HCEC 1CT (cell line): ENCODE data around the gene ANO2.

Source experiments
- DNase-seq: peaks from one replicate; pipeline ENCODE4 v3.0.0-alpha.2; 2017

Gene ANO2

DNA sequence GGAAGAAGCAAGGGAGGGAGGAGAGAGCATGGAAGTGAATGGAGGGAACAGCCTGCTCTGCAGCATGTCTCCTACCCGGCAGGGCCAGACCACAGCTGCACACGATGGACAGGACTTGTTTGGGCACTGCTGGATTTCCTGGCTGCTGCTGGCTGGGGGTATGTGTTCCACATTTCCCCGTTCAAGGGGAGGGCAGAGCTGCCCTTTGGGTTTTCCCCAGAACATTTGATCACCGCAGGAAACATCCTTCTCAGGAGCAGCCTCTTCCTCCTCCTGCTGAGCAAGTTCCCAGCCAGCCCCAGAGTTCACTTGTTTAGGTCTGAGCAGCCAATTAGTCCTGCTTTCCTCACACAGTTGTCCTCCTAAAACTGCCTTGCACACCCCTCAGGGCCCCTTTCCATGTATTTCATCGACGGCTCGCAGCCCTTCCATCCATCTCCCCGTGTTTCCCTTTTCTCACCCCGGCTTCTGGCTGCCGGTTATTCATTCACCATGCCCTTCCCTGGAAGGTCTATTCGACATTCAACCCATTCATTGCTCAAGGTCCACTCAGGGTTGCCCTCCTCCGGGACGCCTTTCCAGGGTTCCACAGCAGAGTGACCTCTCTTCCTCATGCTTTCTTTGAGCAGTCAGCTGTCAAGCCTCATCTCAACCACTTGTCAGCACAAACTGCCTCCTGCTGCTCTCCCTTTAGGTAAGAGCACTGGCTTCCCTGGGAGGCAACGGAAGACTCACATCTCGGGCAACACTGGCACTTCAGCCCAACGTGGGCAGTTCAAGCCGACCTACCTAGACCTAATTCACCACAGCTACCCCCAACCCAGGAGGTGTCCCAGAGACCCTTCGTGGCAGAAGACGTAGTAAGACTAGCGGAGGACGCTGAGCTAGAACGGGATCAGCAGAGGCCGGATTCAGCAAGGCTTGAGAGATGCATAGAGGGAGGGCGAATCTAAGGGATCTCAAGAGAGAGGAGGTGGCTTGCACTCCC is 20.1 kb upstream of the ANO2 start:
- no peak for DNase-seq

DNA sequence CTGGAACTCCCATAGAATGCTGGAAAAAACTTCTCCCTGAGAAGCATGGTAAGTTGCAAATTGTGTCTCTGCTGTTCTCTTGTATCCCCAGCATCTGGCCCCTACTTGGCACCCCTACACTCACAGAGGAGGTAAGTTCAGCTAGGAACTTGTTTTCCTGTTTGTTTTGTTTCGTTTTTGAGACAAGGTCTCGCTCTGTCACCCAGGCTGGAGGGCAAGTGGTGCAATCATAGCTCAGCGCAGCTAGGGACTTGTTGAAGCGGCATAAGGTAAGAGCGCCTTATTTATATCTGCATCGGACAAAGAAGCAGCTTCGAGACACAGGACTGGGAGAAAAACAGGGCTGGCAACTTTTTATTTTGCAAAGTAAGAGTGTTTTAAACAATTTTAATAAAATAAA is 18.5 kb upstream of the ANO2 start:
- DNase-seq, result no peak

DNA sequence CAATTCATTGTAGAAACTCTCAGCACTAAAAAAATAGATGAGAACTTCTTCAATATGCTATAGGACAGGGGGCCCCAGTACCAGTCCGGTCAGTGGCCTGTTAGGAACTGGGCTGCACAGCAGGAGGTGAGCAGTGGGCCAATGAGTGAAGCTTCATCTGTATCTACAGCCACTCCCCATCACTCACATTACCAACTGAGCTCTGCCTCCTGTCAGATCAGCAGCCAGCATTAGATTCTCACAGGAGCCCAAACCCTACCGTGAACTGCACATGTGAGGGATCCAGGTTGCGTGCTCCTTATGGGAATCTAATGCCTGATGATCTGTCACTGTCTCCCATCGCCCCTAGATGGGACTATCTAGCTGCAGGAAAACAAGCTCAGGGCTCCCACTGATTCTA is 15.7 kb upstream of the ANO2 start:
- no peak for DNase-seq

DNA sequence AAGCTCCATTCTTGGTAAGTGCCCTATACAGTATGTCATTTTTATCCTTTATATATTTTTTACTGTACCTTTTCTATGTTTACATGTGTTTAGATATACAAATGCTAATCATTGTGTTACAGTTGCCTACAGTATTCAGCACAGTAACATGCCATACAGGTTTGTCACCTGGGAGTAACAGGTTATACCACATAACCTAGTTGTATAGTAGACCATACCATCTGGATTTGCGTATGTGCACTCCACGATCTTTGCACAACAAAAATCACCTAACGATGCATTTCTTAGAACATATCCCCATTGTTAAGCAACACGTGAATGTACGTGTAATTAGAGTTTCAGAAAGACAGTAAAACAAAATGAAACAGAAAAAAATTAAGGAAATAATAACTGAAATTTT is 11.9 kb upstream of the ANO2 start:
- no peak for DNase-seq

DNA sequence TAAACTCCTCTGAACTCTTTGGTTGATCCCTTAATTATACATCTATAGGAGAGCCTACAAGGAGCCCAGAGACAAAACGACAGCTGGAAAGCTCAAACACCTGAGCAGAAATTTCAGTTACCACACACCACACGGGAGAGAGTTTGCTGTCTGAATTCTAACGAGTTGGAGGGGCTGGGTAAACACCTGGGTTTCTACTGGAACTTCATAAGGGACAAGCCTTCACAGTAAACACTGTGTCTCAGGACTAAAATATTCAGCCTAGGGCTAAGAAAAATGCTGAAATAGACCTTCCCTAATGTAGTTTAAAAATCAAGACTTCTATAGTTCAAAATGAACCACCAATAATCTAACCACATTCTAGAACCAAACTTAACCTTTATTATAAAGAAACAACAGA is 9.6 kb upstream of the ANO2 start:
- no peak for DNase-seq

DNA sequence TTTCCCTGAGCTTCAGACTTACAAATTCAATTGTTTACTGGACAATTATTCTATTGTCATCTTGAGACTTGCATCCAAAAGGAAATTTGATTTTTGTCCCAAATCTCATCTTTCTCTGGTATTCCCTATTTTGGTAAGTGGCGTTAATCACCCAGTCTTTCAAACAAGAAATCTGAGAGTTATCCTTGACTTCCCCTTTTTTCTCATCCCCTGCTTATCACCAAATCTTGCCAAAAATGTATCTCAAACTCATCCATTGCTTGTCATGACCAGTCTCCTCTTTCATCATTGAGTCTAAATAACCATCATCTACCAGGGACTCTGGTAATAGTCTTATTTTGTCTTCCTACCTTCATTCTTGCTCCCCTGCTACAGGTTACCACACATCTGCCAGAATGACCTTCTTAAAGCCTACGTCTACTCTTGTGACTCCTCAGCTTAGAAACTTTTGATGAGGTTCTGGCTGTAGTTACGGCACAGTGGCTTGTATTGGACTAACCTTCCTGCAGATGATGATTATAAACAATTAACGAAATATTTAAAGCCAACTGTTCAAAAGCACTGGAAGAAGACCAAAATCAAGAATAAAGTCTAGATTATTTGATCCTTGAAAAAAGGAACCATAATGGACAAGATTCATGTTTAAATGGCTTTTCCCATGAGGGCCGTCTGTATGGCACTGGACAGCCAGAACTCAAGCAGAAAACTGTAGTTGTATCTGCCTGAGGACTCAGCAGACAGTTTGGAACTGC is 9.0 kb upstream of the ANO2 start:
- DNase-seq, result no peak

DNA sequence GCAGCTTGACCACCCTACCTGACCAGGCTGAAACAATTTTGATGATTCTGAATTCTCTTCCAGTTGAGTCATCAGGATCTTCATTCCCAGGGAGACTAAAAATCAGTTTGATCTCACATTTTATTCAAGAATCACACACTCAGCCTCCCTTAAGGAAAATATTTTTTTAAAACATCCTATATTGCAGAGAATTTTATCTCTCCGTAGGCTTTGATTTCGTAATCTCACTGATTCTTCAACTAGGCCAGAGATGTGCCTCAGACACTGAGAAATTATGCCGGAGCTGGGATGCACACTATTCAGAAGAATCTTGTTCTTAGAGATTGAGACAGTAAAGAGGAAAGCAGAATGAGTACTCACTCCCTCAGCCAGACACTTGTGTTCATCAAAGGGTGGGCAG is 7.0 kb upstream of the ANO2 start:
- DNase-seq, result no peak

DNA sequence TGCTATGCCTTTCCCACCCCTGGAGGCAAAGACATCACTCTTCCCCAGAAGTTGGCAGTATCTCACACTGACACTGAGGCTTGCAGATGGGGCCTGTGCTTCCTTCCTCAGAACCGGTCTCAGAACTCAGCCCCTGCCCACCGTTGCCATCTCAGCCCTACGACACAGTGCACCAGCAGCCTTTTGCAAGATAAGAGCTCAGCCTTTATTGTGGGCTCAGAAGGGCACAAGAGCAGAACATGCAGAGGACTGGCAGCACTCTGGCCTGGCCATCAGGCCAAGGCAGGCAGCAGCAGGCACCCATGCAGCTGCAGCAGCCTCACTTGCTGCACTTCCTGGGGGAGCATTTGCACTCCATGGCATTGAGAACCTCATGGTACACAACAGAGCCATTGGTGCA is 3.6 kb upstream of the ANO2 start:
- DNase-seq, result no peak

DNA sequence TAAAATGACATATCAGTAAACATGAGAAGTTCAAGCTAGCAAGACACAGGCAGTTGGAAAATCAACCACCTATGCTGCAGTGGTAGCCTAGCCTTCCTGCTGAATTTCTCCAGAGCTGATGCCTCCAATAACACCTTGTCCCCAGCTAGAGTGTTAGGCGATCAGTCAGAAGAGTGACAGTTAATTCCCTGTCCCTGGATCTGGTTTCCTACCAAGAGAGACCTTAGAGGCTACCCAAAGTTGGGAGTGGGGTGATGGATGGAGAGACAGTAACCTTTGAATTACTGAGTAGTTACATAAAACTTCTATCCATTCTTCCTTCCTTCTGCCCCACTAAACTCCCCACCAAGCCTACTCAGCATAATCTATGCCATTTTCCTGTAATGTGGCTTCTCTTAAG is 1.9 kb upstream of the ANO2 start:
- DNase-seq, result no peak

DNA sequence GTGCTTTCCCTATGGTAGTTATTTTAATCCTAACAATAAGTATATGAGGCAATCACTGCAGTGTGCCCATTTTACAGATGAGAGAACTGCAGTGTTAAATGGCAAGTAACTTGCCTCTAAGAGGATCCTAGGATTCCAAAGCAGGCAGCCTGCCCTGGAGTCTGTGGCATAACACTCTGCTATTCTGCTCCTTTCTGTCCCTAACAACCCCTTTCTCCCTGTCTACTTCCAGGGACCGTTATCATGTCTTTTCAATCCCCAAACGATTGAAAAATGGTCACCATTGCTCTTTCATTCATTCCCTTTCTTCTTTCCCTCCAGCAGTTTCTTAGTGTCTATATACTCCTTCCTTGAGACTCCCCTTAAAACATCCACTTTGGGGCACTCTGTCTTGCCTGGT is 1.3 kb upstream of the ANO2 start:
- DNase-seq, result no peak

DNA sequence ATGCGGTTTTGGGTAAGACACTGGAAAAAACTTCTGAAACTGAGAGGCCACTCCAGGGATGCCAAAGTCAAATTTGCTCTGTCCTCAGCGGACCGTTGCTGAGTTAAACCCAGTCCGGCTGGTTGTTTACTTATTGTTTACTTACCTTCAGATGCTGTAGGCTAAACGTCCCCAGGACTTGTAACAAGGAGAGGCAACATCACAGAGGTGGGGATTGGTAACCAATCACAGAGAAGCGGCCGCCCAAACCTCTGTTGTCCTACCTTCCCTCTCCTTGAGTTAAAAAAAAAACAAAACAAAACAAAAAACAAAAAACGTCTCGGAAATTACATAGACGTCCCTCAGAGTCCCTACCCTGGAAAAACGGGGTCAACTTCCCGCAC is 380 bp downstream of the ANO2 start:
- DNase-seq, result no peak

DNA sequence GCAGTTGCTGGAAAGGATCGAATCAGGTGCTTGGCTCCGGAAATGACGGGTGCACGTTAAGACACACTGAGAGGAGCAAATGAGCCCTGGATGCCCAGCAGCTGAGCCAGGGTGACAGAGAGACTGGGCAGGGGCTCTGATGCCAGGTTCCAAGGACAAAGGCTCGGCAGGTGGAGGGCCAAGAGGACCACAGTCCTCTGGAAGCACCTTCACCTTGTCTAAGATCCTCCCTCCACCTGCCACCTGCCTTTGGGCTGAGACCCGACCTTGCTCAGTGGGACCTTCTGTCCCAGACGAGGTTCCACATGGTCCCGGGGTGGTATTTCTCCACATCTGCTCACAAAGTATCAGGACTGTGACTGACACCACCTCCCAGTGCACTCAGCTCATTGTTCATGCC is 1.0 kb downstream of the ANO2 start:
- no peak for DNase-seq

DNA sequence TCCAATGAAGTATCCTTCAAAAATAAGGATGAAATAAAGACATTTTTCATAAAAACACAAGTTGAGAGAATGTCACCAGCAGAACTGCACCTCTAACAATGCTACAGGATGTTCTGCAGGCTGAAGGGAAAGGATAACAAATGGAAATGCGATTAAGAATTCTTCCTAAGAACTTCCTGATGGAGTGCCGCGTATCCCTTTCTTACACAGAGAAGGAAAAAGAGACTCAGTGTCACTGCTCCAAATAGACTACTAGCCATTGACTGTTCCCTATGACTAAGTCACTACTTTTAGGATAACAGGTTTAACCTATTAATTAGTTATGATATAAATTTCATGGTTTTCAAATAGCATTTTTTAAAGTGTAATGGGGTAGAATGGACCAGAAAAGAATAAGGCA is 3.2 kb downstream of the ANO2 start:
- no peak for DNase-seq

DNA sequence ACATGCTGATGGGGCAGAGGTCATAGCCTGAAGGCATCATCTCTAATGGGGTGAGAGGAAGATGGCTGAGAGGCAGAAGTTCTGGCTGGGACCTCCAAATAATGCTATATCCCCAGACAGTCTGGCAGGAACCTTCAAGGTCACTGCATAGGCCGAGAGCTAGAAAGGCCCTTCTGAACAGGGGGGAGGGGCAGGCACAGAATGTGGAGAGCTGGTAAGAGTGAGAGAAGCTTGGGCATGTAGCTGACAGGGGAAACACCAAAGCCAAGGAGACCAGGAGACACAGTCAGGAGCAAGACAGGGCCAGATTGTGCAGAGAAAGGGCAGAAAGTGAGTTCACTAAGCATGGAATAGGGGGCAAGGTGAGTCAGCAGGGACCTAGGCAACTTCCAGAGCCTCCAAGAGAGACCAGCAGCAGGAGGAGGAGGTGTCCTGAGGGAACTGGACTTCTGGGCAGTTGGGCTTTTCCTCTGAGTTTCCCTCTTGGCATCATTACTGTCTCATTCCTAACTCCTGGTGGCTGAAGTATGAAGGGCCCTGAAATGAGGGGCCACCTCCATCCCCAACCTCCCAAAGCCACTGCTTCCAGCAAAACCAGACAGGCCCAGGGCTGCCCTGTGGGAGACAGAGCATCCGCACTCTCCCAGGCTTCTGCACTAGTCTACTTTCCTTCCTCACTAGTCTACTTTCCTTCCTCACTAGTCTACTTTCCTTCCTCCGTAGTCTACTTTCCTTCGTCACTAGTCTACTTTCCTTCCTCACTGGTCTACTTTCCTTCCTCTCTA is 17.1 kb downstream of the ANO2 start:
- DNase-seq, result no peak

DNA sequence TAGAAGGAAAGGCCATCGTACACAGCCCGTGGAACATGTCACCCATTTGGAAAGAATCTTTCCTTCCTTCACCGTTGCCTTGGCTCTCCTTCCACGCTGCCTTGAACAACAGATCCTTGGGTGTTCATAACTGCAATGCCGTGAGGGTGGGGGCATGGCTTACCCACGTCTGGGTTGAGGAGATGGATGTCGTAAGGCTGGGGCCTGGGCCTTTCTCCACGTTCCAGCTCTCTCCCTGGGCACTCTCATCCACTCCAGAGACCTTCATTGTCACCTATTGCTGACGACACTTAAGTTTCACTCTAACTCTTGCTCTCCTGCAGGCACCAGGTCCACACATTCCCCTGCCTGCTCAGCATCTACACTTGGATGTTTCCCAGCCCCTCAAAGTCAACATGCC is 19.4 kb downstream of the ANO2 start:
- DNase-seq, result no peak

DNA sequence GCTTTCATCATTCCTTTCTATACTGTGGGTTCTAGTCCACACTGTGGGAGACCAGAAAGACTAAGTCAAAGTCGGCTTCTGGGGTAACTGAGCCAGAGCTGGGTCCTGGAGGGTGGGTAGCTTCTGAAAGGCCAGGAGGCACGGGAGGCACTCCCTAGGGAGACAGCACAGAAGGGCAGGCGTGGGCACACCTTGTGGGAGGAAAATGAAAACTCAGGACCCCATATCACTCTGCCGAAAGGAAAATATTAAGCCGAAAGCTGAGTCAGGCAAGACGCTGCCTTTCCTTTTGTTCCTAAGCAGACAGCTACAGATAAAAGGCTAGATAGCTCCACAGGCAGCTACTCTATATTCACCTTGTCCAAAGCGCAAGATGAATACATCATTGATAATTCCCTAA is 20.7 kb downstream of the ANO2 start:
- DNase-seq, result no peak

DNA sequence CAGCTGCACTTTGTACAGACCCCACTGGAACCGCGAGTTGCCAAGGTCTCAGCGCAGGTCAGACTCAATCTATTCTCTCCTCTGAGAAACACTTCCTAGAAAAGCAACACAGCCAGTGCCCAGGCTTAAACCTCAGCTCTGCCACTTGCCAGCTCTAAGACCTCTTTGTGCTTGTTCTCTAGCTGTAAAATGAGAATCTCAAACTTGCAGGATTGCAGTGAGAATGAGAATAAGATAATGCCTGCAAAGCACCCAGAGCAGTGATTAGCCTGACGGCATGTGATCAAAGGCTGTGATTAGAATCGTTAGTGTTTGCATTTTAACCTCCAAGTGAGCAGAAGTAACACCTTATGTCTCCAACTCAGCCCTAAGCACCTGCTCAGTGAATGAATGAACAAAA is 21.3 kb downstream of the ANO2 start:
- DNase-seq, result no peak

DNA sequence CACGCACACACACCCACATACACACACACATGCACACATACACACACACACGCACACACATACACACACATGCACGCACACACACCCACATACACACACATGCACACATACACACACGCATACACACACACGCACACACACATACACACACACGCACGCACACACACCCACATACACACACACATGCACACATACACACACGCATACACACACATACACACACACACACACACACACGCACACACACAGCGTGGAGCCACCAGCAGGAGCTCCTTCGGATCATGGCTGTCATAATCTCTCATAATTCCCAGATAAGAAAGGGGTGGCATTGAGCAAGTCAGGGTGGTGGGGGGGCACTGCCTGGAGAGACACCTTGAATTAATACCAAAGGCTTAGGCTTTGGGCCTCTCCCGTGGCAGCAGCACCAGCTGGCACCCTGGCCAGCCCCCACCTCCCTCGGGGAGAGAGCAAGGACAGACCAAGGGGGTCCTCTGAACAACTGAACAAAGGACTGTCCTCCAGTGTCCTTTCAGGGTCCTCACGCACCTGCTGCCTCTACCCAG is 21.9 kb downstream of the ANO2 start:
- DNase-seq, result no peak

DNA sequence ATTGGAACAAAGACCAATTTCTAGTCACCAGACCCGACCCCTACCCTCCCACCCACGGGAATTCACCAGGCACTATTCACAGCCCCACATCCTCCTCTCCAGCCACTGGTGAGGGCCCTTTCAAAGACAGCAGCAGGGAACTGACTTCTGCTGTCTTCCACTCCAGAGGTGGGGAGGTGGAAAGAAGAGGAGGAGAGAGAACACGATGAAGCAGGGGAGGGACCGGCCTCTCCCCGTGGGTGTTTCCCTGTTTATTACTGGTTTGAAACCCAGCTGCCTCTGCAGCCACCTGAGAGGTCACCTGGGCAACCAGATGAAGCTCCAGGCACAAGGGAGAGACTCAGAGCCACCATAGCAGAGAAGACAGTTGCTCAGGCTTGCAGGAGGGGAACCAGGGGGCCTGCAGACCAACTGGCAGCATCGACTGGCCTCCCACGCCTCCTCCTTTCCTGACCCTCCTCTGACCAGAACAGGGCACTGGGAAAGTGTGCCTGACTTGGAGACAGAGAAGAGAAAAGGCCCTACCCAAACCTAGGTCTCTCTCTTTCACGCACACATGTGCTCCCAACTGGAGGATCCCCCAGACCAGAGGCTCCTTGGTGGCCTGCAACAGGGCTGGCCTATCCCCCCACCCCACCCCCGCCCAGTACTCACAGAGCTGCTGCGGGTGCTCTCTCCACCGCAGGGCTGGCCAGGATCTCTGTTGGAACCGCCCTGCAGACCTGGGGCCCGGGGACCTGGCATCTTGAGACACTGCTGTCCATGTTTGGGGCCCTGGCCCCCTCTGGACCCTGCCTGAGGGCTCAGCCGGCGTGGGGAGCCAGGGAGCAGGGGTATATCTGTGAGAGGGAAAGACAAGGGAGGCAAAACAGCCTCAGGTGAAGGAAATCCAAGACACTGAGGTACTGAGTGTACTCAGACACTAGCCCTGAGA is 22.8 kb downstream of the ANO2 start:
- DNase-seq, result no peak

DNA sequence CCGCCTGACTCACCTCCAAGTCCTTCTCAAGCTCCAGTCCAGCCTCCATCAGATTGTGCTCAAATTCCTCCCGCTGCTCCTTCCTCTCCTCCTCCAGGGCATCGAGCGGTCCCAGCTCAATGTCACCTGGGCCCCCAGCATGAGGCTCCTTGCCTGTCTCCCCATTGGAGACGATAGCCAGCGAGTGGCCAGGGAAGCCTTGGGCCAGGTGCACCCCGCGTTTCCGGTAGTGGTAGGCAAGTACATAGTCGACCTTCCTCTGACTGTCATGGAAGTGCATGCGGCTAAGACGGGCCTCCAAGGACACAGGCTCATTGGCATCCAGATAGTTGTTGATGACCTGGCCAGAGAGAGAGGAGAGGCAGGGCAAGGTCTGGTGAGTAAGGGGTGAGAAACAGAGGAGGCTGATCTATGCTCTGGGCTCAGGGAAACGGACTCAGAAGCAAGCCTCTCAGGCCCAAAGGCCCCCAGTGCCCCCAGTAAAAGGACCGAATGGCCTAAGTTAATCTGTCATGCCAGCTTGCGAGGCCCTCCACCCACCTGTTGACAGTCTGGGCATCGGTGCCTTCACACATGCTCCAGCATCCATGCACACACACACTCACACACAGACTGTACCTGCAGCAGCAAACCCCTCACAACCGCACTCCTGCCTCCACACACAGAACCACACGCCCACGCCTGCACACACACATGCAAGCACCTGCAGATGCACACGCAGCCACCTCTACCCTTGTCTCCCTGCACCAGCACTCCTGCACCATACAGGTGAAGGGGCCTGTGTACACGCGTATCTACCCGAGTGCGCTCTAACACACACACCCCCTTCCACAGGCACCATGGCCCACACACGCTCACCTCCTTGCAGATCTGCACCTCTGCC is 23.8 kb downstream of the ANO2 start:
- no peak for DNase-seq

DNA sequence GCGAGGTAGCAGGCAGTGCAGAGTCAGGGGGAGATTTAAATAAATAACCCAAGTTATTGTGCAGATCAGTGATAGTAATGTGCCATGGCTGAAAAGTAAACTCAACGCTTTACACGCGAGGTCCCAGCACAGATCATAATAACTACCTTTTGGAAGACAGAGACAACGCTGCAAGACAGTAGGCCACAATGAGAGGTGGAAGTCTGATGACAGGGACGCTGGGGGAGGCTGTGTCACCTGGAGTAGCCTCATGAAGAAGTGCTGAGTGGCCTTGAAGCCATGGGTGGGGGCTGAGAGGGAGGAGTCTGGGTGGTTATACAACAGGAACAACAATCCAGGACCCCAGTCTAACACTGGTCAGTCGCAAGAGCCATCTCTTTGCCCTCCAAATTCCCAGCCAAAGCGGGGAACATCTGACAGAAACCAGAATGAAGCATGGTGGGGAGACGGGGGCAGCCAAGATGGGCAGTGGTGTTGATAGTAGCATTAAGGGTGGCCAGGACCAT is 28.2 kb downstream of the ANO2 start:
- no peak for DNase-seq
